Gastroesophageal sphincter (tissue), 4 donors: Measurements from ENCODE around the gene STAM2. TPM values are rescaled to one million over a fixed set of nuclear protein-coding genes. Genes with fewer than 3 reads are reported as not detected.
A peak's percentile ranks its signal among the peaks of the same experiment; 100 is the strongest.

Source experiments
- ATAC-seq: fragments of 150-250 bp; one replicate; pipeline ENCODE4 v1.9.1; 2016; ENCODE audit warnings: mild to moderate bottlenecking, moderate library complexity
- H3K27ac ChIP-seq, 4 donors: fragments of 200-600 bp; sonication (generic) in 3 of 4; 1 replicate in 3 of 4; 2 replicates in 1 of 4; pipeline ENCODE4 v1.5.1; 2016 to 2019
- H3K27me3 ChIP-seq: fragments of 200-600 bp; sonication (generic); one replicate; pipeline ENCODE4 v1.5.1; 2019
- H3K36me3 ChIP-seq, 2 donors: fragments of 200-600 bp; sonication (generic); one replicate each; pipeline ENCODE4 v1.5.1; 2019; ENCODE audit warnings: control low read depth in 1 of 2
- H3K4me1 ChIP-seq, 3 donors: fragments of 200-600 bp; sonication (generic); 1 replicate in 2 of 3; 2 replicates in 1 of 3; pipeline ENCODE4 v1.5.1; 2016 to 2019; ENCODE audit warnings: control low read depth in 2 of 3
- H3K4me3 ChIP-seq, 2 donors: fragments of 200-600 bp; sonication (generic); one replicate each; pipeline ENCODE4 v1.5.1; 2019; ENCODE audit warnings: mild to moderate bottlenecking in 1 of 2, moderate library complexity in 1 of 2
- H3K9me3 ChIP-seq, 3 donors: fragments of 200-600 bp; sonication (generic); one replicate each; pipeline ENCODE4 v1.5.1; 2017 to 2019; ENCODE audit warnings: control low read depth in 2 of 3
- CTCF ChIP-seq, 4 experiments: fragments of 200-600 bp in 2 of 4; fragments of 450-650 bp in 2 of 4; sonication (generic) in 1 of 4; IDR thresholded peaks; one replicate each; pipeline ENCODE4 v1.5.1; 2017 to 2019; ENCODE audit warnings: antibody characterized with exemption in 4 of 4, mild to moderate bottlenecking in 2 of 4, moderate library complexity in 2 of 4
- EP300 ChIP-seq: sonication (generic); formaldehyde crosslinking; IDR thresholded peaks from one replicate; pipeline ENCODE4 v1.6.1; 2017; ENCODE audit warnings: antibody characterized with exemption, mild to moderate bottlenecking
- POLR2A ChIP-seq, 2 donors: fragments of 450-650 bp; IDR thresholded peaks; one replicate each; pipeline ENCODE4 v1.6.1; 2017; ENCODE audit warnings: antibody characterized with exemption in 2 of 2, mild to moderate bottlenecking in 2 of 2, moderate library complexity in 1 of 2
- POLR2AphosphoS5 ChIP-seq: sonication (generic); formaldehyde crosslinking; IDR thresholded peaks from one replicate; pipeline ENCODE4 v1.6.1; 2017; ENCODE audit warnings: antibody characterized with exemption
- WGBS, 2 donors: methylation state at CpG; one replicate each; pipeline ENCODE4 v1.1.5; 2018; ENCODE audit warnings: low coverage in 1 of 2; 5-methylcytosine and 5-hydroxymethylcytosine counted together
- total RNA-seq, 4 donors: library from RNA; depleted of rRNA; stranded (reverse); fragments of >200 nt; gene quantifications; one replicate each; pipeline ENCODE4 v1.1.0, GENCODE V29; 2016

STAM2 gene
- 10 to 100 TPM; 28.8 to 40.7 (median 36.5) TPM for total RNA-seq

- Histone ChIP-seq H3K4me3 (peak within 1 kb of the TSS; percentile 64 to 87), H3K27ac (peak within 1 kb of the TSS; percentile 70 to 96 (median 94)), H3K4me1 (peaks cover 0 to 45% (median 20%) of the 10 kb centered on the region in 3 donors), H3K9me3 (no peaks in the 10 kb centered on the region), H3K36me3 (no peaks in the 10 kb centered on the region), H3K27me3 (no peaks in the 10 kb centered on the region)
- WGBS, 2 donors, result 0 to 2% methylated on average over 4 to 16 of the region's 72 CpGs
- TF ChIP-seq EP300 (no peak), POLR2A (IDR thresholded peaks at IDR 0.05) (peak; percentile 76 to 83), POLR2AphosphoS5 (peak; percentile 81), CTCF (IDR thresholded peaks at IDR 0.05) (peak; percentile 86 to 94 (median 90))
- ATAC-seq, result peak; percentile 94
These were observed at the start of gene STAM2 for GRCh38 chr2:152175368-152176112. Gene STAM2, minus strand, starts transcription at chr2:152175763. Its CDS starts 121 bp downstream, at chr2:152175642.

DNA sequence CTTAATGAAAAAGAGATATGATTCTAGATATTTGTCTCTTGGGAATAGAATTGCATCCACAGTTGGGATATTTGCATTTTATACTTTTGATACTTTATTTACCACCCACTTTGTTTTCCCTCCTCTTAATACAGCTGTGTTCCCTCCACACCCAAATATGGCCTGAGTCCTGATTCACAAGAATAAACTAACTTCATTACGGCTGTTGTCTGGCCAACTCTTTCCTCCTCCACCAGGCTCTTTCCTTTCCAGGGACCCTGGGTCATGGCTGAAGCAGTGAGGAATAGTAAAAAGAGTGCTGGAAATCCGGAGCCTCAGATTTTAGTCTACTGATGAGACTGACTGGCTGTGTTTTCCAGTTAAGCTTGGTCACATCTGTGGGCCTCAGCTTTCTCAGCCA is 48.4 kb upstream of the STAM2 start:
- no peak for TF ChIP-seq EP300
- TF ChIP-seq POLR2A (IDR thresholded peaks at IDR 0.05), result no peak
- no peak for TF ChIP-seq POLR2AphosphoS5
- TF ChIP-seq CTCF (IDR thresholded peaks at IDR 0.05), result no peak
- Histone ChIP-seq H3K4me3 (no peak overlapping the region), H3K9me3 (no peaks in the 10 kb centered on the region), H3K36me3 (no peaks in the 10 kb centered on the region), H3K4me1 (peaks cover 6 to 36% (median 10%) of the 10 kb centered on the region in 3 donors), H3K27ac (peak overlapping the region in 3 of 4 donors; percentile 27 to 51 (median 39)), H3K27me3 (no peaks in the 10 kb centered on the region)
- no peak for ATAC-seq
- 16 to 17% methylated on average over 2 of the region's 2 CpGs for WGBS, 2 donors

DNA sequence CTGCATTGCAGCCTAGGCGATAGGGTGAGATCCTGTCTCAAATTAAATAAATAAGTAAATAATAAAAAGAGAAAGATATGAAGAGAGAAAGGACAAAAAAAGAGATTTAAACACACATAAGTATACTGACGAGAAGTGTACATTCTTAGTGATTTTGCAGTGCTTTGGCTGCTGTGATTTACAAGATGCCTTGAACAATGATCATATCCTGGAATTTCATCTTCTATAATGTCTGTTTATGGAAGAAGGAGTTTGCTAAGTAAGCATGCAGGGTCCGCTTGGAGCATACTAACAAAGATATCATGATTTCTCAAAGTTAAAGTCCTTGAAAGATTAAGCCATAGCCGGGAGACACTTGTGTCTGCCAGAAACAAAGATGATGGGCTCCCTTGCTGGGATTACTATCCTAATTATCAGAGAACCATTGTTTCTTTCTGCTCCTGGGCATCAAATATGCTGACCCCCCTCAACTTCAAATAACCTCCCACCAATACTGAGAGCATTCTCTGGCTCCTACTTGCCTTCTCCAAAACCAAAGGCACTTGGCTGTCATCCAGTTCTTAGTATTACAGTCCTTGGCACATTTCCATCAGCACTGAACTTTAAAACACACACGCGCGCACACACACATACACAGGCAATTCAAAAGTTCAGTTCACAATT is 47.5 kb upstream of the STAM2 start:
- no peak overlapping the region for H3K4me3 ChIP-seq
- H3K27ac ChIP-seq, result peak overlapping the region in 2 of 4 donors; percentile 27 to 51
- no peaks in the 10 kb centered on the region for H3K36me3 ChIP-seq
- no peaks in the 10 kb centered on the region for H3K27me3 ChIP-seq
- ATAC-seq, result peak; percentile 50
- WGBS, 2 donors, result 20 to 22% methylated on average over 6 to 7 of the region's 7 CpGs
- no peaks in the 10 kb centered on the region for H3K9me3 ChIP-seq
- no peak for TF ChIP-seq POLR2A (IDR thresholded peaks at IDR 0.05)
- TF ChIP-seq POLR2AphosphoS5, result peak; percentile 46
- peaks cover 6 to 30% (median 10%) of the 10 kb centered on the region in 3 donors for H3K4me1 ChIP-seq

DNA sequence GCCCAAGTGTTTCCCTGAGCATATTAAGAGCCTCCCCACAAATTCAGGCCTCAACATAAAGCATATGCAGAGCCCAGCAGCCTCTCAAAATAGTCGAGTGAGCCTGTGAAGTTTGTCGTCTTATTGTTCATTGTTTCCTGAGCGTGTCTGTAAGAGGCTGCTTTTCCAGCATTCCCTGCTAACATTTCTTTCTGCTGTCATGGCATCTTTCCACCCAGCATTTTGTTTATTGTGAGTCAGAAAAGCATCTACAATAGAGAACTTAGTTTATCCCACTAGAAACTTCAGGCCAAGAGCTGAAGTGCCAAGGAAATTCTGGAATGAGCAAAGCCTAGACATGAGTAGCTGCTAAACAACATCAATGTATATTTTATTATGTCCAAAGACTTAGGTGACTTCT is 46.3 kb upstream of the STAM2 start:
- Histone ChIP-seq H3K9me3 (no peaks in the 10 kb centered on the region), H3K4me1 (peaks cover 6 to 24% (median 10%) of the 10 kb centered on the region in 3 donors), H3K27me3 (no peaks in the 10 kb centered on the region), H3K36me3 (no peaks in the 10 kb centered on the region), H3K4me3 (no peak overlapping the region), H3K27ac (peak overlapping the region in 1 of 4 donors; percentile 16)
- no peak for ATAC-seq
- TF ChIP-seq POLR2AphosphoS5 (no peak), POLR2A (IDR thresholded peaks at IDR 0.05) (no peak), EP300 (no peak), CTCF (IDR thresholded peaks at IDR 0.05) (no peak)
- WGBS, 2 donors, result 32 to 47% methylated on average over 3 of the region's 3 CpGs

- ATAC-seq, result no peak
- Histone ChIP-seq H3K36me3 (no peaks in the 10 kb centered on the region), H3K27ac (no peak overlapping the region), H3K4me1 (peaks cover 6 to 21% (median 10%) of the 10 kb centered on the region in 3 donors), H3K9me3 (no peaks in the 10 kb centered on the region), H3K27me3 (no peaks in the 10 kb centered on the region), H3K4me3 (no peak overlapping the region)
- 65 to 71% methylated on average over 4 of the region's 4 CpGs for whole genome bisulfite sequencing, 2 donors
- TF ChIP-seq POLR2AphosphoS5 (no peak), EP300 (no peak), CTCF (IDR thresholded peaks at IDR 0.05) (no peak), POLR2A (IDR thresholded peaks at IDR 0.05) (no peak)
These were observed 43.7 kb upstream of the STAM2 start for GRCh38 chr2:152219077-152219828.
